HepG2 (cell line): ENCODE results near the gene CD3G.

Experiments used
- POLR2A ChIP-seq, 2 experiments: IDR thresholded peaks; 2 replicates each; pipeline ENCODE4 v1.6.1; 2011; ENCODE audit warnings: low read depth in 2 of 2, low read length in 2 of 2, mild to moderate bottlenecking in 1 of 2, moderate library complexity in 1 of 2; ENCODE audit not compliant: insufficient read depth in 1 of 2
- POLR2AphosphoS5 ChIP-seq: IDR thresholded peaks from 2 replicates; pipeline ENCODE4 v1.6.1; 2012; ENCODE audit warnings: low read depth, low read length

DNA sequence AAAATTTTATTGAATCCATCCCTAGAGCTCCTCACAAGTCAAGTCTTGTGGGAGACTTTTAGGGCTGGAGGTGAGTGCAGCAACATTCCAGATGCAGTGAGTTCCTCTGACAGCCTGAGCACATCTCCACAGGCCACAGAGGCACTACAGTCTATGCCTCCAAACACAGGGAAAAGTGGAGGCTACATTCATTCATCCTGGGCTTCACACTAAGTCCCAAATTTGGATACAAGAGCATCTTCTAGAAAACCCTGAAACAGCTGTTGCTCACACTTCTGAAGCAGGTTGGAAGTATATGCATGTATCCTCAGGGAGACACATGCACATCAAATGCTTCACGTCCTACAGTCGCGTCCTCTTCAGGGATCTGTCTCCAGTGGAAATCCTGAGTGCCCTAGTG, 2.9 kb upstream of the CD3G start:
- TF ChIP-seq POLR2AphosphoS5 (no peak), POLR2A (IDR thresholded peaks at IDR 0.05; ENCODE audit: insufficient read depth in 1 of 2, low read depth in 2 of 2, low read length in 2 of 2) (no peak)
